Trophoblast cell (in vitro differentiated cells and primary cell): ENCODE data around the gene CTIF.

ENCODE experiments used
- DNase-seq, 2 donors: peaks; one replicate each; pipeline ENCODE4 v3.0.0-alpha.2; 2016
- H2AFZ ChIP-seq: 2 replicates; pipeline ENCODE4 v1.6.1; 2013; ENCODE audit warnings: low read length, moderate library complexity, mild to moderate bottlenecking; ENCODE audit not compliant: insufficient read depth, poor library complexity
- H2AK5ac ChIP-seq: 2 replicates; pipeline ENCODE4 v1.6.1; 2013; ENCODE audit warnings: mild to moderate bottlenecking, low read length
- H2BK120ac ChIP-seq: 2 replicates; pipeline ENCODE4 v1.6.1; 2013; ENCODE audit warnings: low read length, mild to moderate bottlenecking, moderate library complexity; ENCODE audit not compliant: insufficient read depth, poor library complexity
- H2BK12ac ChIP-seq: 2 replicates; pipeline ENCODE4 v1.6.1; 2013; ENCODE audit warnings: mild to moderate bottlenecking, low read length, moderate library complexity
- H2BK5ac ChIP-seq: 2 replicates; pipeline ENCODE4 v1.6.1; 2013; ENCODE audit warnings: low read length, low read depth, moderate library complexity, mild to moderate bottlenecking; ENCODE audit not compliant: poor library complexity
- H3K14ac ChIP-seq: 2 replicates; pipeline ENCODE4 v1.6.1; 2013; ENCODE audit warnings: mild to moderate bottlenecking, low read length
- H3K18ac ChIP-seq: 2 replicates; pipeline ENCODE4 v1.6.1; 2013; ENCODE audit warnings: mild to moderate bottlenecking, low read length
- H3K23ac ChIP-seq: 2 replicates; pipeline ENCODE4 v1.6.1; 2013; ENCODE audit warnings: low read length
- H3K27ac ChIP-seq: 2 replicates; pipeline ENCODE4 v1.5.1; 2013; ENCODE audit warnings: low read depth, mild to moderate bottlenecking, inconsistent platforms, low read length, moderate library complexity
- H3K27me3 ChIP-seq: 2 replicates; pipeline ENCODE4 v1.6.1; 2013; ENCODE audit warnings: inconsistent platforms, mild to moderate bottlenecking, low read length, moderate library complexity; ENCODE audit not compliant: insufficient read depth
- H3K36me3 ChIP-seq, 2 experiments: 1 replicate in 1 of 2; 2 replicates in 1 of 2; pipeline ENCODE4 v1.6.1; 2013; ENCODE audit warnings: low read length in 2 of 2, mild to moderate bottlenecking in 2 of 2, moderate library complexity in 1 of 2; ENCODE audit not compliant: insufficient read depth in 2 of 2, control insufficient read depth in 1 of 2
- H3K4ac ChIP-seq: 2 replicates; pipeline ENCODE4 v1.6.1; 2013; ENCODE audit warnings: low read depth, mild to moderate bottlenecking, low read length, moderate library complexity
- H3K4me1 ChIP-seq, 2 experiments: 1 replicate in 1 of 2; 2 replicates in 1 of 2; pipeline ENCODE4 v1.6.1; 2013; ENCODE audit warnings: low read length in 2 of 2, mild to moderate bottlenecking in 2 of 2, moderate library complexity in 1 of 2; ENCODE audit not compliant: insufficient read depth in 2 of 2, control insufficient read depth in 1 of 2
- H3K4me2 ChIP-seq: 2 replicates; pipeline ENCODE4 v1.6.1; 2013; ENCODE audit warnings: inconsistent platforms, mild to moderate bottlenecking, low read length, moderate library complexity
- H3K4me3 ChIP-seq: 2 replicates; pipeline ENCODE4 v1.5.1; 2013; ENCODE audit warnings: mild to moderate bottlenecking, low read depth, low read length, inconsistent platforms
- H3K79me1 ChIP-seq: one replicate; pipeline ENCODE4 v1.6.1; 2013; ENCODE audit warnings: low read length
- H3K79me2 ChIP-seq: 2 replicates; pipeline ENCODE4 v1.6.1; 2013; ENCODE audit warnings: low read length, mild to moderate bottlenecking; ENCODE audit not compliant: control insufficient read depth, insufficient read depth, poor library complexity
- H3K9ac ChIP-seq: 2 replicates; pipeline ENCODE4 v1.6.1; 2013; ENCODE audit warnings: mild to moderate bottlenecking, low read length
- H3K9me3 ChIP-seq: 2 replicates; pipeline ENCODE4 v1.6.1; 2013; ENCODE audit warnings: low read depth, mild to moderate bottlenecking, control low read depth, inconsistent platforms, low read length; ENCODE audit not compliant: insufficient read depth
- H4K12ac ChIP-seq: 2 replicates; pipeline ENCODE4 v1.6.1; 2013; ENCODE audit warnings: low read depth, mild to moderate bottlenecking, low read length, moderate library complexity
- H4K8ac ChIP-seq: 2 replicates; pipeline ENCODE4 v1.6.1; 2013; ENCODE audit warnings: low read depth, mild to moderate bottlenecking, low read length, moderate library complexity
- H4K91ac ChIP-seq: one replicate; pipeline ENCODE4 v1.6.1; 2013; ENCODE audit warnings: low read depth, mild to moderate bottlenecking, low read length, moderate library complexity
- WGBS: extraction: QIAGEN DNeasy Blood & Tissue Kit; methylation state at CpG from one replicate; pipeline ENCODE4 v1.1.7; 2013; ENCODE audit warnings: missing lambda C conversion rate; ENCODE audit not compliant: insufficient read length, insufficient coverage; ENCODE audit errors: extremely low coverage; 5-methylcytosine and 5-hydroxymethylcytosine counted together

The CTIF gene

GRCh38 chr18:48575301-48575657 lies 36.4 kb downstream of the CTIF start:
- Histone ChIP-seq H3K79me2 (no peaks in the 10 kb centered on the region), H3K4me2 (no peak overlapping the region), H2AFZ (no peak overlapping the region), H2BK120ac (no peak overlapping the region), H2AK5ac (no peak overlapping the region), H2BK5ac (no peak overlapping the region), H4K91ac (no peak overlapping the region), H3K79me1 (no peaks in the 10 kb centered on the region), H3K27me3 (no peaks in the 10 kb centered on the region), H2BK12ac (no peak overlapping the region), H3K27ac (no peak overlapping the region), H4K12ac (no peak overlapping the region), H3K36me3 (peaks cover 5 to 17% of the 10 kb centered on the region in 2 experiments), H3K14ac (no peak overlapping the region), H3K9me3 (no peaks in the 10 kb centered on the region), H3K23ac (no peak overlapping the region), H3K4me3 (no peak overlapping the region), H3K9ac (no peak overlapping the region), H3K4ac (no peak overlapping the region), H3K18ac (no peak overlapping the region), H4K8ac (no peak overlapping the region), H3K4me1 (no peaks in the 10 kb centered on the region)
- no CpG with 5 or more reads among the region's 8 CpGs for WGBS
- no peak for DNase-seq

DNA sequence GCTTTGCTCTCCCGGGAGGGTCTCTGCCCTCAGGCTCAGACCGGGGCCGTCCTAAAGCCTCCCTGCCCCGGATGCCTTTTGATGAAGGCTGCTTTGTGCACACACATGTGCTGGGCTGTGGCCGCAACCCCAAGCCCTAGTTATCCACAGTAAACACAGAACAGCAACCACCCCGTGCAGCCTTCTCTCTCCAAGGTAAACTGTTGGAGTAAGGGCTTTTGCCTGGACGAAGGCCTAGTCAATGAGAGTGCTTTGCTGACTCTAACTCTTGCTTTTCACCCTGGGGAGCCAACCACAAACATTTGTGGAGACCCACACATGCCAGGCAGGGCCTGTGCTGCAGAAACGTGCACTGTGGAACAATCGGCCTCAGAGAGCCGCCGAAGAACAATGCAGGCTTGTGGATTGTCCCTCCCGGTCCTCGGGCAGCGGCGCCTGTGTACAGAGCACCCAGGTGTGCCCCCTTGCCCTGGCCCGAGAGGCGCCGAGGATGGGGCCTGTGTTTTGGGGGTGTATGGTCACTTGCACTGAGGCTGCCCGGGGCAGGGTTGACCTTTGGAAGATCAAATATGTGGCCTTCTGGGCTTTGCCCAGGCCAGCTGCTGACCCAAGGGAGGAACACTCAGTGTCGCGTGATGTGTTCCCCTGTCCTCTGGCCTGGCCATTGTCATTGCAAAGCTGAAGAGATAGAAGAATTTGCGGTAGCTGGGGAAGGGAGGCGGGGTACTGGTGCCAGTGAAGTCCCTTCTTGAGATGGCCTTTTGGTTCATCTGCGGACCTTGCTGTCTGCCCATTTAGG lies 37.0 kb downstream of the CTIF start:
- Histone ChIP-seq H3K27ac (no peak overlapping the region), H2BK5ac (no peak overlapping the region), H2AFZ (no peak overlapping the region), H4K8ac (no peak overlapping the region), H3K36me3 (peaks cover 5 to 17% of the 10 kb centered on the region in 2 experiments), H3K4me2 (no peak overlapping the region), H2BK120ac (no peak overlapping the region), H3K9ac (no peak overlapping the region), H3K23ac (no peak overlapping the region), H3K4me3 (no peak overlapping the region), H4K12ac (no peak overlapping the region), H3K79me1 (no peaks in the 10 kb centered on the region), H3K18ac (no peak overlapping the region), H2AK5ac (no peak overlapping the region), H4K91ac (no peak overlapping the region), H3K9me3 (no peaks in the 10 kb centered on the region), H2BK12ac (no peak overlapping the region), H3K79me2 (no peaks in the 10 kb centered on the region), H3K4ac (no peak overlapping the region), H3K14ac (no peak overlapping the region), H3K27me3 (no peaks in the 10 kb centered on the region), H3K4me1 (no peaks in the 10 kb centered on the region)
- WGBS, result no CpG with 5 or more reads among the region's 24 CpGs
- no peak for DNase-seq

GRCh38 chr18:48576457-48576771 lies 37.6 kb downstream of the CTIF start:
- Histone ChIP-seq H2BK120ac (no peak overlapping the region), H3K27ac (no peak overlapping the region), H2AK5ac (no peak overlapping the region), H2BK12ac (no peak overlapping the region), H3K14ac (no peak overlapping the region), H4K12ac (no peak overlapping the region), H3K4me3 (no peak overlapping the region), H3K36me3 (peaks cover 5 to 17% of the 10 kb centered on the region in 2 experiments), H3K4me1 (no peaks in the 10 kb centered on the region), H3K9me3 (no peaks in the 10 kb centered on the region), H2AFZ (no peak overlapping the region), H3K4ac (no peak overlapping the region), H3K9ac (no peak overlapping the region), H3K27me3 (no peaks in the 10 kb centered on the region), H3K79me2 (peaks cover 2% of the 10 kb centered on the region), H3K23ac (no peak overlapping the region), H4K91ac (no peak overlapping the region), H3K18ac (no peak overlapping the region), H2BK5ac (no peak overlapping the region), H3K79me1 (no peaks in the 10 kb centered on the region), H3K4me2 (no peak overlapping the region), H4K8ac (no peak overlapping the region)
- WGBS, result no CpG with 5 or more reads among the region's 11 CpGs
- no peak for DNase-seq

- no peak overlapping the region for H3K27ac ChIP-seq
- DNase-seq, result peak; percentile 88 to 93
- H3K23ac ChIP-seq, result no peak overlapping the region
- H3K4ac ChIP-seq, result no peak overlapping the region
- H3K14ac ChIP-seq, result no peak overlapping the region
- no peak overlapping the region for H3K18ac ChIP-seq
- no peak overlapping the region for H4K8ac ChIP-seq
- no peak overlapping the region for H4K91ac ChIP-seq
- no peaks in the 10 kb centered on the region for H3K9me3 ChIP-seq
- H3K79me2 ChIP-seq, result peaks cover 2% of the 10 kb centered on the region
- no CpG with 5 or more reads among the region's 5 CpGs for WGBS
- no peak overlapping the region for H2AFZ ChIP-seq
- H2AK5ac ChIP-seq, result no peak overlapping the region
- H3K4me2 ChIP-seq, result no peak overlapping the region
- H3K79me1 ChIP-seq, result no peaks in the 10 kb centered on the region
- H3K4me3 ChIP-seq, result no peak overlapping the region
- no peak overlapping the region for H4K12ac ChIP-seq
- no peak overlapping the region for H2BK12ac ChIP-seq
- no peaks in the 10 kb centered on the region for H3K4me1 ChIP-seq
- no peak overlapping the region for H3K9ac ChIP-seq
- peaks cover 5 to 17% of the 10 kb centered on the region in 2 experiments for H3K36me3 ChIP-seq
- H3K27me3 ChIP-seq, result no peaks in the 10 kb centered on the region
- H2BK5ac ChIP-seq, result no peak overlapping the region
- no peak overlapping the region for H2BK120ac ChIP-seq
Observed at GRCh38 chr18:48577478-48578190, 38.8 kb downstream of the CTIF start.
